HPDE6-E6E7 (cell line): ENCODE results near the gene MAZ.
"Not testable (repeated sequence)": the region's sequence is repeated elsewhere in the genome, so short reads cannot be mapped to it uniquely, and the experiment has no call there.

Experiments used
- DNase-seq: peaks from one replicate; pipeline ENCODE4 v3.0.0; 2011; ENCODE audit warnings: missing footprints; ENCODE audit errors: extremely low spot score

Gene MAZ

GRCh38 chr16:29784901-29785500 lies 21.3 kb upstream of the MAZ start:
- no peak for DNase-seq

GRCh38 chr16:29787155-29787554 lies 19.2 kb upstream of the MAZ start:
- not testable (repeated sequence) for DNase-seq

- no peak for DNase-seq
Measured at GRCh38 chr16:29789775-29790182, 16.6 kb upstream of the MAZ start.

GRCh38 chr16:29790183-29790948 lies 16.0 kb upstream of the MAZ start, which contains the start of gene KIF22:
Gene KIF22 (plus strand): TSS chr16:29790751. CDS start chr16:29790760, 9 bp downstream.
- DNase-seq, result peak; percentile 100

GRCh38 chr16:29790949-29791844 lies 15.1 kb upstream of the MAZ start:
- no peak for DNase-seq

- no peak for DNase-seq
Measured at GRCh38 chr16:29791845-29792807, 14.2 kb upstream of the MAZ start.

- not testable (repeated sequence) for DNase-seq
Measured at GRCh38 chr16:29793153-29793552, 13.2 kb upstream of the MAZ start.

GRCh38 chr16:29794231-29794710 lies 12.1 kb upstream of the MAZ start:
- DNase-seq, result no peak

GRCh38 chr16:29802416-29802935 lies 3.9 kb upstream of the MAZ start:
- no peak for DNase-seq

- no peak for DNase-seq
Measured at GRCh38 chr16:29804020-29804419, 2.3 kb upstream of the MAZ start.

- no peak for DNase-seq
Measured at GRCh38 chr16:29804455-29805231, 1.7 kb upstream of the MAZ start.

- DNase-seq, result peak; percentile 73
Measured at GRCh38 chr16:29805232-29806098, 864 bp upstream of the MAZ start.

- DNase-seq, result no peak
Measured at GRCh38 chr16:29806641-29807425, 504 bp downstream of the MAZ start.

- DNase-seq, result no peak
Measured at GRCh38 chr16:29807426-29808218, 1.3 kb downstream of the MAZ start.

GRCh38 chr16:29808219-29808900 lies 2.0 kb downstream of the MAZ start:
- DNase-seq, result no peak

- DNase-seq, result no peak
Measured at GRCh38 chr16:29809031-29809747, 2.9 kb downstream of the MAZ start.
